Stimulated activated CD4-positive, alpha-beta T cell treated with anti-CD3 and anti-CD28 coated beads, Interleukin-1b, Interleukin-23, amount 100 ng/mL, for 4 hours (primary cell): ENCODE measurements around the gene RRP8.

Source experiments
- DNase-seq, 2 donors: peaks; one replicate each; pipeline ENCODE4 v3.0.0-alpha.2; 2020; ENCODE audit warnings: low read depth in 2 of 2

Gene RRP8

DNA sequence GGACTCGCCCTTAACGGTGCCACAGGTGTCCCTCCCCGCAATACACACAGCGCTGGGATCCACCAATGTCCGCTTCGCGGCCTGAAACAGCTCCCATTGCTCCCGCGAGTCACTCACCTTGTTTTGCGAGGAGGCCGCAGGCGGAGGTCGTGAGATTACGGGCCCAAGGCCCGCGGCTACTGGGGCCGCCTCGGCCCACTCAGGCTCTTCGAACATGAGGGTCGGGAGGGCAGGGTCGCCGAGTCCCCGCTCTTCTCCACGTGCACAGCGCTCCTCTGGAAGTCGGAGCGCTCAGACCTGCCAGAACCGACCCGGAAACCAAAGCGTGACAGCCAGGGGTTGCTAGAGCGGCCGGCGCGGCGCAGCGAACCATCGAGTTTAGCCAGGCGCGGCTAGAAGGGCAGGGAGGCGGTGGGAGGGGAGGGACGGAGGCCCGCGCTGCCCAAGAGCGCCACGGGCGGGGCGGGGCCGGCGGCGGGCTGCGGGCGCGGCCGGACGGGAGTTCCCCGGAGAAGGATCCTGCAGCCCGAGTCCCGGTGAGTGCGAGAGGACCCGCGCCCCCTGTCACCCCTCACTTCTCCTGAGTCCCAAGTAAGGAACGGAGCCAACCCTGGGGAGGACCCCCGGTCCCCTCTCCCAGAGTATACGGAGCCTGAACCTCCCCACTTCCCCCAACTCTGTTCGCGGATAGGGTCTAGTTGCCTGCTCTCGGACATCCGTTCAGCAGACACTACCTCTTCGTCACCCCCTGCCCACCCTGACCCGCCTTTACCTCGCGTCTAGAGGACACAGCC is at the start of gene RRP8, which contains the start of gene ILK:
Gene RRP8, minus strand, starts transcription at position 330 of the 794 bp plus-strand sequence. Its CDS starts 114 bp downstream, at position 216.
Gene ILK, plus strand, starts transcription at position 488 of the 794 bp plus-strand sequence. CDS start 498 bp downstream, outside the sequence.
- peak; percentile 71 to 78 for DNase-seq

DNA sequence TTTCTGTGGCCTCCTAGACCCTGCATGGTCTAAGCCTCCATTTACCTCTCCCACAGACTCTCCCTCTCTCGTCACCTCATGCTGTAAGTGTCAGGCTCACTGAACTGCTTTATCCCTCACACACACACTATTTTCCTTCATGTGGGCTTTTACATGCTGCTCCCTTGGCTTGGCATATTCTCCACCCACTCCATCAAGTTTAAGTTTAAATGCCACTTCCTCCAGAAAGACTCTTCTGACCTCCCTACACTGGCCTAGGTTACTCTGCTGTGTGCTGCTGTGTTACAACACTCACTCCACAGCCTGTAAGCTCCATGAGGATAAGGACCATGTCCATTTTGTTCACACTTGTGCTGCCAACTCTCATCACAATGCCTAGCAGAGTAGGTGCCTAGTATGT is 49.7 kb upstream of the RRP8 start:
- DNase-seq: no peak

DNA sequence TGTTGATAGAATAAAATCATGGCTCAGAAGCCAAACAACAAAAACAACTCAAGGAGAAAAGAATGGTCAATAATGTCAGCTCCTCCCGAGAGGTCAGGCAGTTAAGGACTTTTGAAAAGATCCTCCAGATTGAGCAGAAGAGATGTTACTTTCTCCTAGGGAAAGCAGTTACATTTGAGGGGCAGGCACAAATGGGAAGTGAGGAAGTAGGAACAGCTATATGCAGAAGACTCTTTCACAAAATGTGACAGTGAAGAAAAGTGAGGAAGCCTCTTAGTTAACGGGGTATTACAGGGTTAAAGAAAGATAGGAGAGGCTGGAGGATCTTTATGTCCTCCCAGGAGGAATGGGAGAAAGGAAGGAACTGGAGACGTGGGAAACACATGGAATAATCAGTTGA is 48.8 kb upstream of the RRP8 start:
- DNase-seq: no peak

DNA sequence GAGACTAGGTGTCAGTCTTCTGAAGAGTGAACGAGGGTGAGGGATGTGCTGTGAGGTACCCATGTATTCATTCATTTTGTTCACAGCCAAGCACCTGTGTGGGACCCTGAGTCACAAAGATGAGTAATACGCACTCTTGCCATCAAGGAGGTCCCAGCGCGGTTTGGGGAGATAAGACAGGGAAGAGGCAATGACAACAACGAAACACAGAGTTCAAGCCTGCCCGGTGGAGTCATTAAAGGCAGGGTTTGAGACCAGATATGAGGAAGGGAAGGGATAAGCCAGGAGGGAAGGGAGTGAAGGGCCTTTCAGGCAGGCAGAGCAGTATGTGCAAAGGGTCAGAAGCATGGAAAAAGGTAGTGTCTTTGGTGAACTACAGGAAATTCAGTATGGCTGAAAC is 47.6 kb upstream of the RRP8 start:
- DNase-seq: no peak

DNA sequence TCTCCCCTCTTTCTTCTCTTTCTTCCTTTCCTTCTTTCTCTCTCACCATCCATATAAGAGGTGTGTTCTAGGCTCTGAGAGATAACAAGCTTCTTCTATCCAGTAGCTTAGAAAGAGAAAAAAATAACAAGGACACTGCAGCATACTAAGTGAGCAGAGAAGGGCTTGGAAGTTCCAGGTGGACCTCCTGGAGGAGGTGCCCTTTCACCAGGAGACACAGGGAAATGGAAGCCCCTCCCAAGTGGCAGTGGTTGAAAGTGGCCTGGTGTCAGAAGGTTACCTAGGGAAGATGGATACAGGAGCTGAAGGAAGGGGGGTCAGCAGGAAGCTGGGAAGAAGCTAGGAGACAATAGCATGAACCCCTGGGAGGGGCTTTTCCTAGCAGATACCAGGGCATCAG is 46.7 kb upstream of the RRP8 start:
- no peak for DNase-seq

DNA sequence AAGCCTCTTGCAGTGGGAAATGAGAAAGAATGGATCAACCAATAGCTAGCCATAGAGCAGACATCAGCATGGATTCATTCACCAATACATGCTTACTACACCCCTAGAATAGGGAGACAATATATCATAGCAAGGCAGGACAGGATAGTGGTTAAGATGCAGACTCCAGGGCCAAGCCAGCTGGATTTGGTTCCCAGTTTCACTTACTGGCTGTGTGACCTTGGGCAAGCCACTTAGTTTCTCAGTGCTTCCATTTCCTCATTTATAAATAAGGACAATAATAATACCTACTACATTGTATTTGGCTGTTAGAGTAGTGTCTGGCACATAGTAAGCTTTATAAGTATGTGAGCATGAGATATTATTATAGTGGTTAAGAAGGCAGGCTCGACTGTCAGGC is 45.1 kb upstream of the RRP8 start:
- DNase-seq: no peak

DNA sequence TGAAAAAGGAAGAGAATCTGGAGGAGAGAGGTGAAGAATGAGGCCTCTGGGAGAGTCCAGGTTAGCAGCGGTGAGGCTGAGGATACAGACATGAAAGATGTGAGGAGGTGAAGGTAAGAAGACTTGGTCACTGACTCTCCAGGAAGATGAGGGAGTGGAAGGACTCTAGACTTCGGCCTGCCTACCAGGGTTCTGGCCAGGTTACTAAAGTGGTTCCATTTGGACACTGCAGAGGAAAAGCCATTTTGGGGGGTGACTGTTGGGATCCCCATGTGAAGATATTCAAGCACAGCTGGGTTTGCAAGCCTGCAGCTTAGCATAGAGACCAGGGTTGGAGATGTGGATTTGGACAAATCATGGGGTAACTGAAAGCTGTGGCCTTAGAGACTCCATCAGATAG is 44.4 kb upstream of the RRP8 start:
- DNase-seq: no peak

DNA sequence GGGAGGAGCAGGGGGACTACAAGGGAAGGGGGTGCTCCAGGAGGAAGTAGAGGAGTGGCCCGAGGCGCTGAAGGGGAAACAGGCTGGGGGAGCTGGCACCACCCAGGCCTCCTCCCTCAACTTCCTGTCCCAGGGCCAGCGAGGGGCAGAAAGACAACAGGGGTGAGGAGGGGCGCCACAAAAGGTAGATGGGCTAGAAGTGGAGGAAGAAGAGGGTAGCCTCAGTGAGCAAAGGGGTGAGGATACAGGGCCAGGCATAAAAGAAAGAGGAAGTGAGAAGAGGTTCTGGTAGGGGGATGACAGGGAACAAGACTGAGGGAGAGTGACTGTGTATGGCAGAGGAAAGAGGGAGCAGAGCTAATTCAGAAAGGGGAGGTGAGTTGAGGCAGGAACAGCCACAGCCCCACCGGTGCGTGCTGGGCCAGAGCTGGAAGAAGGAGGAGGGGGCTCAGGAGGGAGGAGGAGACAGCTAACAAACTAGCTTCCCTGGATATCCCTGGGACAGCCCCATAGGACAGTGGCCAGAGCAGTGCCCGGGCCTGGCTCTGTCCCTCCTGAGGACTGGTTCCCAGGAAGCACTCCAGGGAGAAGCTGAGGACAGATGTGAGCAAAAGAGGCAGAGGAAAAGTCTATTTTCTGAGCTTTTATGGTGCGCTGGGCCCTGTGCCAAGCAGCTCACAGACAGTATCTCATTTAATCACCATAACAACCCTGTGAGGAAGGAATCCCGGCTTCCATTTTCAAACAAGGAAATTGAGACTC is 43.7 kb upstream of the RRP8 start:
- no peak for DNase-seq

DNA sequence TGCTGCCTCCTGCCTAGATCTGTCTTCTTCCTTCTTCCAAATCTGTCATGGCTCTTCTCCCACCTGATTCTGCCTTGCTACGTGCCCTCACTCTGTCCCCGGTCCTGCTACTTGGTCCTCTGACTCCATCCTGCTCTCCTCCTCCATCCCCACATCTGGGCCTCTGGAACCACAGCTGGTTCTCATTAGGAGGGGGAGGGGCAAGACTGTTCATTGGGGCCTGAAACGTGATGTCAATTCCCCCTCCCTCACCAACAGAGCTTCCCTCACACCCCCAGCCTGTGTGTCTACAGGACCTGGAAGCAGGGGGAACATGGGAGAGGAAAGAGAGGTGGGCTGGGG is 43.1 kb upstream of the RRP8 start:
- no peak for DNase-seq

DNA sequence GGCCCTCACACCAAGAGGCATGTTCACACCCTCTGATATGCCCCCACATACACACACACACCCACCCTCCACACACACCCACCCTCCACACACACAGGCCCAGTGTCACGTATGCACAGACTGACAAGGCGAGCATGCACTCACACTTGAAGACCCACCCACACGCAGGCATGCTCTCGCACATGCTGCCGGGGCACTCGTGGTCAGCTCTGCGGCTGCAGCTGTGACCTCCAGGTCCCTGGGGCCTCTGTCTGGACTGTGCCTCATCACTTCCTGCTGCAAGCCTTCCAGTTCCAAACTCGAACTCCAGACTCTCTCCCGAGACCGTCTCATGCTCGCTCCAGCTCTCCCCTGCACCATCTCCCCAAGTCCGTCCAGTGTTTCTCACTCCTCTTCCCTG is 42.7 kb upstream of the RRP8 start:
- DNase-seq: no peak

DNA sequence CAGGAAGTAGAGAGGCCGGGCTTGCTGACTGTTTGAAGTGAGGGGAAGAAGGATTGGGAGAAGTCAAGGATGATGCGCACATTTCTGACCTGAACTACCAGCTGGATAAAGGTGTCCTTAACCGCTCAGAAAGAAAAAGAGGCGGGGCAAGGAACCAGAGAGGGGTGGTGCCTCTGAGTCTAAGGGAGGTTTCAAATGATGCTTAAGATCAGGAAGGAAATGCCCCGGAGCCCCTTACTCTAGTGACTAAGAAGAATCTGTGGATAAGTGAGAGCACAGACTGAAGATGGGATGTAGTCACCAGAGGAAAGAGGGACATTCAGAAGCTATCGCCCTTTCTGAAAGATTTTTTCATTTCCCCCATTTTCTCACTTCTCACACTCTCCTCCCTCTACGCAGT is 39.5 kb upstream of the RRP8 start:
- DNase-seq: no peak

DNA sequence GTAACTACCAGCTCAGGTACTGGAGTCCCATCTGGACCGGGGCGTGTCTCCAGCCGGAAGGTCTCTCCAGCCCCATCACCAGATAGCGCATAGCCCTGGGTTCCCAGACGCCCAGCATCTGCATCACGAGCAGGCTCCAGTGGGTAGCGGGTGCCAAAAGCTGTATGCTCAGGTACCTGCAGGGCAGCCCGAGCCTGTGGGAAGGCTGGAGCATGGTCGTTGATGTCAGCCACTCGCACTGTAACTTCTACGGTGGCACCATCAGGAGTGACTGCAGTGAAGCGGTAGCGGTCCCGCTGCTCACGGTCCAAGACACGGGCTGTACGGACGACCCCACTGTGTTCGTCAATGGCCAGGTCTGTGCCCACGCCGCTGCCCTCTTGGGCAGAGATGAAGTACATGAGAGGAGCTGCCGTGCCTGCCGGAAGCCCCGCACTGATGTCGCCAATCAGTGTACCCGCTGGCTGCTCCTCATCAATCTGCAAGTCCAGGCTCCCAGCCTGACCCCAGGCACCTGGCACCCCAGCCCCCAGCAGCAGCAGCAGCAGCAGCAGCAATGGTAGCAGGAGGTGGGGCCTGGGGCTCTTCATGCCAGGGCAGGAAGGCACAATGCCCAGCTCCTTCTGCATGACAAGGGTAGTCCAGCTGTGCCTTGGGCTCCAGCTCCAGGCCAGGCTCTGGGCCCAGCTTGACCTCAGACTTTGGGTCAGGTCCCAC is 37.7 kb upstream of the RRP8 start:
- no peak for DNase-seq

DNA sequence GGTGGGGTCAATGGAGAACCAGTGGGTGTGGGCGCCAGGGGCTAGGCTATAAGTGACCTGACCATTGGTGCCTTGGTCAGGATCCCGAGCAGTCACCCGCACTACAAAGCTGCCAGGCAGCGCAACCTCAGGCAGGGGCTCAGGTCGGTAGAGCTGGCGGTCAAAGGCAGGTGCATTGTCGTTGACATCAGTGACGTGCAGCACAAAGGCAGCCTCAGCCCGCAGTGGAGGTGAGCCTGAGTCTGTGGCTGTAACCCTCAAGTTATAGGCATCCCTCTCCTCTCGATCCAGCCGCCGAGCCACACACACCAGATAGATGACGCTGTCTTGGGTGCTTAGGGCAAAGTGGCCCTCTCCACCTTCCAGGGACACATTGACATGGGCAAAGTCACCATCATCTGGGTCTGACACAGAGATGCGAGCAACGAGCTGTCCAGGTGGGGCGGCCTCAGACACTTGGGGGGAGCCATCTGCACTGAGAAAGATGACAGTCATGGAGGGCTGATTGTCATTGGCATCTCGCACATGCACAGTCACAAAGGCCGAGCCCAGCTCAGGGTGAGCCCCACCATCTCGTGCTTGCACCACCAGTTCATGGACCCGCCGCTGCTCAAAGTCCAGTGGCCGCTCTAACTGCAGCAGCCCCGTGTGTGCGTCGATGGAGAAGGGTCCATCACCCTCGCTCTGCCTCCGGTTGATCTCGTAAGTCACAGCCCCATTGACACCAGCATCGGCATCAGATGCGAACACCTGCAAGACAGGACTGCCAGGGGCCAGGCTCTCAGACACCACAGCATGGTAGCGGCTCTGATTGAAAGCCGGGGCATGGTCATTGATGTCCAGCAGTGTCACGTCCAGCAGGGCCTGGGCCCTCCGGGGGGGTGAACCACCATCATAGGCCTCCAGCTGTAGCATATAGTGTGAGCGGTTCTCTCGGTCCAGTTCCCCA is 36.9 kb upstream of the RRP8 start:
- DNase-seq: no peak

DNA sequence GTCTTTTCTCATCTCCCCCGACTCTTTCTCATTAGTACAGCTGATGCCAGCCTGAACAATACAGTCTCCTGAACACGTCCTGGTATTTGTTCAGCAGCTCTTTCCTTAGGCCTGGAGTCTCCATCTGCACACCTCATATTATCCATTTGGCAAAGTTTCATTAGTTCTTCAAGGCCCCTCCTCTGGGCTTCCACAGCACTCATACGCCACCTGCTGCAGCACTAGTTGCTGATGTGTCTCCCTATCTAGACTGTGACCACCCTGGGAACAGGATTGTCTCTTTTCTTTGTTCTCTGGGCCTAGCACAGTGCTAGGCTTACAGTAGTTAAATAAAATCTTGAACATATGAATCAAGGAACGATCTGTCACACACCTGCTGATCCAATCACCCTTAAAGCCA is 35.0 kb upstream of the RRP8 start:
- no peak for DNase-seq

DNA sequence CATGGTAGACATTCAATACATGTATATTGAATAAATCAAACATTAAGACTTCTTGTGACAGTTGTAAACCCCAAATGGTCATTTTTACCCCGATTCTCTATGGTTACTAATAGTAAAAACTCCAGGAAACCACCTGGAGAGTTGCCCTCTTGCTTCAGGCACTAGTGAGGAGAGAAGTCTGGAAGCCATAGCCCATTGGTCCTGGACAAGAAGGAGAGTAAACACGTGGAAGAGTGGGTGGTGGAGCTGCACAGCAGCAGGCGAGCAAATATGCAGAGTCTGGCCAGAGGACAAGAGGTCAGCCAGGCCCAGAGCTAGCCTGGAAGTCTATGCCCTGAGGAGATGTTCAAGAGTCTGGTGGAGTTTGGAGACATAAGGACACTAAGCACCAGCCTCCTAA is 34.5 kb upstream of the RRP8 start:
- no peak for DNase-seq

DNA sequence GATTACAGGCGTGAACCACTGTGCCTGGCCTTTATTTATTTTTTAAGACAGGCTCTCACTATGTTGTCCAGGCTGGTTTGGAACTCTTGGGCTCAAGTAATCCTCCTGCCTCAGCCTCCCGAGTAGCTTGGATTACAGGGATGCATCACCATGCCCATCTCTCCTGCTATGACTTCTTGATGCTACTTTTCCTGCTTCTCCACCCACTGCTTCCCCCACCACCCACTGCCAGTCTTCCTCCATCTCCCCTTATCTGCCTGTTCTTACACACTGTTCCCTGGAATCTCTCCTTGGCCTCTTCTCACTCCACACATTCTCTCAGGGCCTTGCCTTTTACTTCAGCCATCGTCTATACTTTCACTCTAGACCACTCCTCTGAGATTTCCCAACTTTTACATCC is 33.1 kb upstream of the RRP8 start:
- DNase-seq: no peak

DNA sequence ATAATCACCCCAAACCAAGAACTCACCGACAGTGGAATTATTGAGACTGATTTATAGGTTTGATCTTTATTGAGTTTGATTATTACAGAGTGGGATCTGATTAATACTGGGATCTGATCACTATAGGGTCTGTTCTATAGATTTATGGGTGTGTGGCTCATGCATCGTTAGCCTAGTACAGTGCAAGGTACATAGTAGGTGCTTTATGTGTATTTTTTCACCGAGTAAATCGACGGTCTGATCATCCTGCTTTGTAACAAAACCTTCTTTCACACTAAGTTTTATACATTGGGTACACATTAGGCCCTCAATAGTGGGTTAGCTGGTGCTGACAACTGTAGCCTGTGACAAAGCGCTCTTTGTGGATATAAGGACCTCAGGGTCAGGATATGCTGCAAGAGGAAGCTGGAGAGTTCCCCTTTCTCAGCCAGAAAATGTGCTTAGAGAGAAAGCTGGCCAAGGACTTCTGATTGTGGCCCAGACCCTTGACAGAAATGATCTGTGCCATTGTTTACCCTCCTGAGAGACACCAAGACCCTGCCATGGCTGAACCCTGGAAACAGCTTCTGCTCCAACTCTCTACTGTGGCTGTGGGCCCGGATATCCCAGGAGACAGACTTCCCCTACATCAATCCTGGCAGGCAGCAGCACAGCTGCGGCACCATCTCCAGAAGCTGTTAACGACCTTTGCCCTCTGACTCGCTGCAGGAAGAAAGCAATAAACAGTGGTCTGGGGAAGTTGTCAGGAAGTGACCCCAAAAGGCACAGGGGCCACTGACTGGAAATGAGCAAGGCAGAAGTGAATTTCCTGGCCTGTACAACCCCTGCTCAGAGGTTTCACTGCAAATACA is 31.9 kb upstream of the RRP8 start:
- DNase-seq: no peak

DNA sequence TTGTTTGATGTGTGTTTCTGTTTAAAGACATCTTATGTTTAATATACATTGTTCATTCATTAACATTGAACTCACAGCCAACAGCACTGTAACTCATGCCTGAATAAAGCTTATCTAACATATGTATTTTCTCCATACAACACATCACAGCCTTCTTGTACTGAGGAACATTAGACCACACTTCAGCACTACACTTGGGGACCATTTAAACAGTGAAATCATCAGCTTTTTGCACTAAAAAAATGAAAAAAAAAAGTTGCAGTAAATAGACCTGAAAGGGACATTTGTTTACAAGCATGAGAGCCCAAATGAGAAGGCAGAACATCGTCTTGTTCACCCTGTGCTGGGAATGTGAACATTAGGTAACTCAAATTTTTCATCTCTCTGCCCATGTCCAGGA is 31.1 kb upstream of the RRP8 start:
- no peak for DNase-seq

DNA sequence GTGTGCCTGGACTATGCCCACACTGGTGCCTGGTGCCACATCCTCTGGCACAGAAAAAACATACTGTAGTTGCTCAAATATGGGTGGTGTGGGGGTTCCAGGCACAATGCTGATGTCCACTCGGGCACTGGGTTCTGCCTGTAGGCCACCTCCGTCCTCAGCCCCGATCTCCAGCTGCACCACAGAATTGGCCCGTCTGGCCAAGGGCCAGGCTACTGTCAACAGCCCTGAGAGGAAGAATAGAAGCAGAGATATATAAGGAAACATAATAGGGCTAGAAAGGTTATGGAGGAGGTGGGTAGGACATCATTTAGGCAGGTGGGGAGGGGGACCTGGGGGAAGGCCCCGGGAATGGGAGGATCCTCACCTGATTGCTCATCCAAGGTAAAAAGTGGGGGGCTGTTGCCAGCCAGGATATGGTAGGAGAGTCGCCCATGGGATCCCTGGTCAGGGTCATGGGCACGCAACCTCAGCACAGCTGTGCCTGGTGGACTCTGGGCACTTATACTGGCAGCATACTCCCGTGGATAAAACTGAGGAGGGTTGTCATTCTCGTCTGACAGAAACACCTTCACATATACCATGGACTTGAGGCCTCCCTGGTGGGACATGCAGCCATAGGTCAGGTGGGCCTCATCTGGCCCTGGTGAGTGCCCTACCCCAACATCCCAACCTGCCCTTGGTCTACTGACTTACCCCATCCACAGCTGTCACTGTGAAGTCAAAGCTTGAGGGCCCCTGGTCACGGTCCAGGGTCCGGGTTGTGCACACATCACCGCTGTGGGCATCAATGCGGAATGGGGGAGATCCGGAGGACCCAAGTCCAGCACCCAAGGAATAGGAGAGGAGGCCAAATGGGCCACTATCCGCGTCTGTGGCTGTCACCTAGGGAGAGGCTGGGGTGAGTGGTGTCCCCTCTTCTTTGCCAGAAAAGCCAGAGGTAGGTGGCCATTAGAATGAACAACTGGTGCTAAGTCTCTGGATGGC is 30.3 kb upstream of the RRP8 start:
- no peak for DNase-seq
